ACC112 (cell line): ENCODE results near the gene NUDT4.

Experiments
- H2AFZ ChIP-seq: fragments of 200-600 bp; sonication (generic); one replicate; pipeline ENCODE4 v1.6.0; 2017; ENCODE audit warnings: antibody characterized with exemption, low read length; ENCODE audit not compliant: unreplicated experiment
- H3K27ac ChIP-seq: fragments of 200-600 bp; sonication (generic); 2 replicates; pipeline ENCODE4 v1.5.1; 2014; ENCODE audit warnings: low read depth, mild to moderate bottlenecking, antibody characterized with exemption, low read length, moderate library complexity
- H3K27me3 ChIP-seq: fragments of 200-600 bp; sonication (generic); 2 replicates; pipeline ENCODE4 v1.6.1; 2014; ENCODE audit warnings: mild to moderate bottlenecking, antibody characterized with exemption, low read length, moderate library complexity, mixed read lengths; ENCODE audit not compliant: insufficient read depth
- H3K36me3 ChIP-seq: fragments of 200-600 bp; sonication (generic); 2 replicates; pipeline ENCODE4 v1.6.1; 2016; ENCODE audit warnings: mild to moderate bottlenecking, antibody characterized with exemption, low read length, moderate library complexity, mixed read lengths; ENCODE audit not compliant: insufficient read depth
- H3K4me1 ChIP-seq: fragments of 200-600 bp; sonication (generic); one replicate; pipeline ENCODE4 v1.6.1; 2016; ENCODE audit warnings: low read length, mixed read lengths; ENCODE audit not compliant: insufficient read depth, unreplicated experiment, control insufficient read depth
- H3K4me3 ChIP-seq: fragments of 200-600 bp; sonication (generic); 2 replicates; pipeline ENCODE4 v1.5.1; 2014; ENCODE audit warnings: mild to moderate bottlenecking, low read depth, low read length
- H3K79me2 ChIP-seq: fragments of 200-600 bp; sonication (generic); one replicate; pipeline ENCODE4 v1.6.0; 2016; ENCODE audit warnings: low read length; ENCODE audit not compliant: control insufficient read depth, unreplicated experiment, insufficient read depth

Gene NUDT4

DNA sequence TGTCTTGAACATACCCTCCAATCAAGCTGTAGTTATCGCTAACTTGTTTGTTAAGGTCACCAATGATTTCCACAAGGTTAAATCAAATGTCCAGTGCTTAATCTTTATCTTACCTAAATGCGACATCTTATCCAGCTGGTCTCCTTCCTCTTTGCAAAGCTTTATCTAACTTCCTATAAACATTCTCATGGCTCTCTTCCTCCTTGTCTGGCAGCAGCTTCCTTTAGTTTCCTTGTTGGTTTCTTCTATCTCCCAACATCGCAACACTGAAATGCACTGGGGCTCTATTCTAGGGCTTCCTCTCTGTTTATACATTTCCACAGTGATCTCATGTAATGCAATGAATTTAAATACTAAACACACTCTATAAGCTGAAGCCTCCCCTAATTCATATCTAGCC is 35.3 kb downstream of the NUDT4 start:
- H3K4me1 ChIP-seq = peaks cover 29% of the 10 kb centered on the region

DNA sequence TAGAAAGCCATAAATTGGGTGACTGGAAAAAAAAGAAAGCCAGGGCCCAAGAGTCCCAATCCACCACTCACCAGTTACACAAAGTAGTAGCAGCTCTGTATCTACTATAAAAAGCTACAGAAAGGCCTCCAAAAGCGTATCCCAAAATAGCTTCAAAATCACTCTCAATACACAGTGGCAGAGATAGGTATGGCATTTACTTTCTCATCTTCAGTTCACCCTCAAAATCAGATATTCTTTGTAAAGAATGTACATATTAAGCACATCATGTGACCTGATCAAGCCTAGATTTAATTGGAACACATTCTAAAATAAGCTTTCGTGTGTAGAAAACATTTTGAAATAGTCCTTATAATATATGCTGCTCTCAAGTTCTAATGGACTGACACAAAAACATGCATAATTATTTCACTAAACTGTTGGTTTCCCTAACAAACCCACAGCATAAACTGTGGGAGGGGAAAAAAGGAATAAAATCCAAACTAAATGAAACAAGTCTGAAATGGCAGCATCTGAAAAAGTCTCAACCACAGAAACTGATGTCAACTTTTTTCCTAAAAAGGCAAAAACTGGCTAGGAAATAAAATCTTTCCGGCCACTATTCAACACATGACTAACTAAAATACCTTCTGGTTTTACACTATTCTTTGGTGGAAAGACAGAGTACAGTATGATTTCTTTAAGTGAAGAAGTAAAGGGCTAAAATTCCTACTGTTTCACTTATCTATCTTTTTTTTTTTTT is 38.2 kb downstream of the NUDT4 start:
- Histone ChIP-seq H3K27me3 (no peaks in the 10 kb centered on the region), H3K79me2 (peaks cover 90% of the 10 kb centered on the region), H3K36me3 (peaks cover under 1% of the 10 kb centered on the region; the same call in 1 of the 2 replicates), H2AFZ (no peak overlapping the region), H3K27ac (peak overlapping the region; percentile 24; the same call in 1 of the 2 replicates), H3K4me1 (peaks cover 27% of the 10 kb centered on the region), H3K4me3 (no peak overlapping the region)

More for the DNA sequence above, 35.3 kb downstream of the NUDT4 start:
- Histone ChIP-seq H3K36me3 (peaks cover 15% of the 10 kb centered on the region), H2AFZ (no peak overlapping the region), H3K79me2 (peaks cover 71% of the 10 kb centered on the region), H3K27me3 (no peaks in the 10 kb centered on the region), H3K27ac (no peak overlapping the region), H3K4me3 (no peak overlapping the region)

DNA sequence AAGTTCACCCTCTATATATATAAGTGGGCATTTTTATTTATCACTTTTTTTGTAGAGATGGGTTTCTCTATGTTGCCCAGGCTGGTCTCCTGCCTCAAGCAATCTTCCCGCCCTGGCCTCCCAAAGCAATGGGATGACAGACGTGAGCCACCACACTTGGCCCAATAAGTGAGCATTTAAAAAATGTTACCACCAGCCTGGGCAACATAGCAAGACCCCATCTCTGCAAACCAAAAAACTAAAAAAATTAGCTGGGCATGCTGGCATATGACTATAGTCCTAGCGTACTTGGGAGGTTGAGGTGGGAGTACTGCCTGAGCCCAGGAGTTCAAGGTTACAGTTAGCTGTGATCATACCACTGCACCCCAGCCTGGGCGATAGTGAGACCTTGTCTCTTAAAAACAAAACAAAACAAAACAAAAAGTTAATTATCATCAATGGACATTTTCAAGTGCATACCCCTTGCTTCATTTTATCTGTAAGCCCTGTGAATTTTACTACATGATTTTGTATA is 40.3 kb downstream of the NUDT4 start:
- no peak overlapping the region for H3K4me3 ChIP-seq
- peaks cover 20% of the 10 kb centered on the region for H3K4me1 ChIP-seq
- no peak overlapping the region for H2AFZ ChIP-seq
- no peaks in the 10 kb centered on the region for H3K27me3 ChIP-seq
- H3K79me2 ChIP-seq = peaks cover 96% of the 10 kb centered on the region
- H3K27ac ChIP-seq = no peak overlapping the region
- no peaks in the 10 kb centered on the region for H3K36me3 ChIP-seq

DNA sequence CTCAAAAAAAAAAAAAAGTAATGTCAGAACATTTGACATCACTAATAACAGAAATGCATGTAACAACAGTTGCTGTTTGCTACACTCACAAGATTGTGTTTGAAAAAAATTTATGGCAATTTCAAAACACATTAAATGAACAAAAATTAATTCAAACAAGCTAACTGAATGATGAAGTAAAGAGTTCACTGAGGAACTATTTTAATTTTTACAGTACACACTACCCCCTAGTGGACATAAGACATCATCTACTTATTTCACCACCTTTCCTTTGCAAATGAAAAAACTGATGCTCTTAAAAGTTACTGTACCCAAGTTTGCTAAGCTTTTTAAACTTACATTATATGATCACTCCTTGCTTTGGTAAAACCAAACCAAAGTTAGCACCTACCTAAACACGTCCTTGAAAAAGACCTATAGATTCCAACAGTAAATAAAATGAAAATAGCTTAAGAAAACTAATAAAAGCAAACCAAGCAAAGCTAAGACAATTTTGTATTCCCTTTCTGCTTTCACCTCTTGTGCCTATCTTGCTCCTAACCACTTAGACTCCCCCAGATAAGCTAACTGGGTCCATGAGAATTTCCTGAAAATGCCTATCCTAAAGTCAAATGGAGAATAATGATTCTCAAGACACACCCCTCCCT is 41.8 kb downstream of the NUDT4 start:
- Histone ChIP-seq H3K4me1 (peaks cover 21% of the 10 kb centered on the region), H3K27ac (no peak overlapping the region), H3K79me2 (peaks cover 97% of the 10 kb centered on the region), H3K36me3 (no peaks in the 10 kb centered on the region), H3K27me3 (no peaks in the 10 kb centered on the region), H3K4me3 (no peak overlapping the region), H2AFZ (no peak overlapping the region)

DNA sequence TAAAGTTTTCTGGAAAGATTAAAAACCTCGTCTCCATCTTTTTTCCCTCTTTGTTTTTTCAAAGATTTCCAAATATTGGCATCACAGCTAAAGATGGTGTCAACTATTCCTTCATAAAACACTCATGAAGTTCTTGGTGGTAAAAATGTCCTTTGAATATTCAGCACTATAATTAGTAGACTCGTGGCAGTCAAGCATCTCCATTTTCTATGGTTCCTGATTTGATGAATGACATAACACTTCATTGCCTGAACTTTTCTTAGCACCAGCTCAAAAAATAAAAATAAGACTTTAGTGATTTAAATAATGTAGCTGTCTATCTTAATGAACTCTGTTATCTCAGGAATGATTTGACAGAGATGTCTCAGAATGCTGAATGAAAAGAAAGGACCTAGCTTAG is 44.3 kb downstream of the NUDT4 start:
- Histone ChIP-seq H3K4me1 (peaks cover 34% of the 10 kb centered on the region), H2AFZ (no peak overlapping the region), H3K4me3 (no peak overlapping the region)

DNA sequence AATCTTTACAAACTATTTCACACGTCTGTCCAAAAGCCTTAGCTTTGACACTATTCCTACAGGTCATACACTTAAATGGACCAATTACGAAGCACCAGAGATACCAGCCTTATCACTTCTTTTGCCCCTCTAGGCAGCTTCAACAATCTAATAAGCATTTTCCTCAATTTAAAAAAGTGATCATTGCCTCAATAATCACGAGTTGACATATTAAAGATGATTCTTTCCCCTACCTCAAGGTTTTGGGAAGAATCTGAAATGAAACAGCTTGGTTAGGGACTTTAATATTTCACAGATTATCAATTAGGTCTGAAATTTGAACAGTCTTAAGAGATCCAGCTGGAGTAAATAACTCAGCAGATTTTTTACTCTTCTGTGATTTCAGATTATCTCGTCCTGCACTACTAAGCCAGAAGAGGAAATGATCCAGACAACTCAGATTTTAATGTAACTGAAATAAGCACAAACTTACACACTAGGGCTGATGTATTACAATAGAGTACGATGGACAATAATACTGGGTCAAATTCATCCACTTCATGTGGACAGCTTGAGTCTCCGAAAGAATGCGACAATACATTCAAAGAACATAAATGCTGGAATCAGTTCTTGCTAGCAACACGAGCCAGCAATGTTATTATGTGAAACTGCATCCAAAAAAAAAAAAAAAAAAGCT is 48.1 kb downstream of the NUDT4 start:
- Histone ChIP-seq H3K4me3 (no peak overlapping the region), H3K27ac (no peak overlapping the region), H3K4me1 (peaks cover 41% of the 10 kb centered on the region)

More for the DNA sequence above, 44.3 kb downstream of the NUDT4 start:
- Histone ChIP-seq H3K36me3 (no peaks in the 10 kb centered on the region), H3K27me3 (no peaks in the 10 kb centered on the region), H3K79me2 (peaks cover 97% of the 10 kb centered on the region), H3K27ac (no peak overlapping the region)

DNA sequence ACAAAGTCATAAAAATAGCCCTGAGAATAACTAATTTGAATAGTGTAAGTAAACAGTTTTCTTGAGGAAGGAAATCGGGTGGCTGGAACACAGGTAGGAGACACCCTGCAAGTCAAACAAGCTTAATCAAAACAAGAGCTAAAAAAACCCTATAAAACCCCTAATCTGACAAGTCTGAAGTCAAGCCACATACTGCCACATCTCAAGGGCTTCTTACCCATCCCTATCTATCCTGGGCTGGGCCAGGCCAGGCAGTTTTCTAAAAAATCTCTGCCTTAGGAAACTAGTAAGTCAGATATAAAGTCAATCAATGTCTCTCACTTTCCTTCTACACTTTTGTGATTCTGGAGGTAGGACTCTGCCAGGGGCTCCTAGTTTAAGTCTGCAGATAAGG is 48.7 kb downstream of the NUDT4 start:
- Histone ChIP-seq H3K79me2 (peaks cover 98% of the 10 kb centered on the region), H3K4me1 (peaks cover 41% of the 10 kb centered on the region), H2AFZ (no peak overlapping the region), H3K27me3 (no peaks in the 10 kb centered on the region), H3K4me3 (no peak overlapping the region), H3K36me3 (no peaks in the 10 kb centered on the region), H3K27ac (no peak overlapping the region)

More for the DNA sequence above, 48.1 kb downstream of the NUDT4 start:
- Histone ChIP-seq H3K36me3 (no peaks in the 10 kb centered on the region), H3K79me2 (peaks cover 96% of the 10 kb centered on the region), H2AFZ (no peak overlapping the region), H3K27me3 (no peaks in the 10 kb centered on the region)

DNA sequence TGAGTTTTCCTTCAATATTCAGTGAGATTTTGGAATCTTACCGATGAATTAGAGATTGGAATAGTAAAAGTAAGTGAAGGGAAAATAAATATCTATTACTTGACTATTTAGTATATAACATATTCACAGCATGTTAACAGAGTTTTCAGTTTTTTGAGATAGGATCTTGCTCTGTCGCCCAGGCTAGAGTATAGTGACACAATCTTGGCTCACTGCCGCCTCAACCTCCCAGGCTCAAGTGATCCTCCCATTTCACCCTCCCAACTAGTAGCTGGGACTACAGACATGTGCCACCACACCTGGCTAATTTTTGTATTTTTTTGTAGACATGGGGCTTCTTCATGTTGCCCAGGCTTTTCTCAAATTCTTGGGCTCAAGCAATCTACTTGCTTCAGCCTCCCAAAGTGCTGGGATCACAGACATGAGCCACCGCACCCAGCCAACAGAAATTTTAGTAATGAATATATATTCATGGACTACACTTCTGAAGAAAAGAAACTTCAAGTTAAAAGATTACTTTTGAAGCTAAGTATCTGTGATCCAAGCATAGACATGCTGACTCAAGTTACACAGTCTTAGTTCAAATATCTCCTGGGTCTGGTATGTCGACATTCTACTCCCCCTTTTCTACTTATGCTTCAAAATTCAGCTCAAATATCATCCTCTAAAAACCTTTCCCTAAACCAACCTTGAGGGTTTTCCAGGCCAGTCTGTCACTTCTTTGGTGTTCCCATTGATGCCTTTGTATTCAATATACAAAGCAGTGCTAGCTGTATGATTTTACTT is 50.2 kb downstream of the NUDT4 start:
- H3K79me2 ChIP-seq = peaks cover 97% of the 10 kb centered on the region
- peaks cover 41% of the 10 kb centered on the region for H3K4me1 ChIP-seq
- H3K27ac ChIP-seq = 0 out of 2 replicates have a peak overlapping the region, but pooled peaks have one; percentile 0

DNA sequence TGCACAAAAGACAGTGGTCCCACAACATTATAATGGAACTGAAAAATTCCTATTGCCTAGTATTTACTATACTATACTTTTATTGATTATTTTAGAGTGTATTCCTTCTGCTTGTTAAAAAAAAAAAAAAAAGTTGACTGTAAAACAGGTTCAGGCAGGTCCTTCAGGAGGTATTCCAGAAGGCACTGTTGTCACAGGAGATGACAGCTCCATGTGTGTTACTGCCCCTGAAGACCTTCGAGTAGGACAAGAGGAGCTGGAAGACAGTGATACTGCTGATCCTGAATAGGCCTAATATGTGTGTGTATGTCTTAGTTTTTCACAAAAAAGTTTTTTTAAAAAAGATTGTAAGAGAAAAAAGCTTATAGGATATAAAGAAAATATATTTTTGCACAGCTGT is 51.7 kb downstream of the NUDT4 start:
- H3K27ac ChIP-seq = no peak overlapping the region
- no peak overlapping the region for H2AFZ ChIP-seq
- H3K27me3 ChIP-seq = no peaks in the 10 kb centered on the region
- H3K36me3 ChIP-seq = no peaks in the 10 kb centered on the region
- H3K4me1 ChIP-seq = peaks cover 41% of the 10 kb centered on the region
- peaks cover 97% of the 10 kb centered on the region for H3K79me2 ChIP-seq
- H3K4me3 ChIP-seq = no peak overlapping the region

More for the DNA sequence above, 50.2 kb downstream of the NUDT4 start:
- Histone ChIP-seq H3K4me3 (no peak overlapping the region), H3K27me3 (no peaks in the 10 kb centered on the region), H3K36me3 (no peaks in the 10 kb centered on the region), H2AFZ (no peak overlapping the region)

DNA sequence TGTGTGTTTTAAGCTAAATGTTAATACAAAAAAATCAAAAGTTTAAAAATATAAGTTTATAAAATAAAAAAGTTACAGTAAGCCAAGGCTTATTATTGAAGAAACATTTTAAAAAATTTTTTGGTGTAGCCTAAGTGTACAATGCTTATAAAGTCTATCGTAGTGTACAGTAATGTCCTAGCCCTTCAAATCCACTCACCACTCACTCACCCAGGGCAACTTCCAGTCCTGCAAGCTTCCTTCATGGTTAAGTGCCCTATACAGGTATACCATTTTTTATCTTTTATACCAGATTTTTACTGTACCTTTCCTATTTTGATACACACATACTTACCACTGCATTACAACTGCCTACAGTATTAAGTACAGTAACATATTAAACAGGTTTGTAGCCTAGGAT is 52.1 kb downstream of the NUDT4 start:
- H3K79me2 ChIP-seq = peaks cover 97% of the 10 kb centered on the region
- H3K36me3 ChIP-seq = no peaks in the 10 kb centered on the region
- H2AFZ ChIP-seq = no peak overlapping the region
- no peak overlapping the region for H3K4me3 ChIP-seq
- no peaks in the 10 kb centered on the region for H3K27me3 ChIP-seq
- no peak overlapping the region for H3K27ac ChIP-seq
- peaks cover 38% of the 10 kb centered on the region for H3K4me1 ChIP-seq
